ENCODE measurements around the gene TARS3. TPM values are rescaled to one million over a fixed set of nuclear protein-coding genes. Genes with fewer than 3 reads are reported as not detected.
"Not testable (repeated sequence)": the region's sequence is repeated elsewhere in the genome, so short reads cannot be mapped to it uniquely, and the experiment has no call there.

The TARS3 gene
- total RNA-seq = 27.3 TPM
- long read RNA-seq, transcript TARSL2-201 (19 exons, 3,610 nt) = major isoform, 63 of 84 reads
- long read RNA-seq, partial matches to known transcripts = 15 of 84 reads
- long read RNA-seq, other reads (novel, unspliced or antisense) = 6 of 84 reads

DNA sequence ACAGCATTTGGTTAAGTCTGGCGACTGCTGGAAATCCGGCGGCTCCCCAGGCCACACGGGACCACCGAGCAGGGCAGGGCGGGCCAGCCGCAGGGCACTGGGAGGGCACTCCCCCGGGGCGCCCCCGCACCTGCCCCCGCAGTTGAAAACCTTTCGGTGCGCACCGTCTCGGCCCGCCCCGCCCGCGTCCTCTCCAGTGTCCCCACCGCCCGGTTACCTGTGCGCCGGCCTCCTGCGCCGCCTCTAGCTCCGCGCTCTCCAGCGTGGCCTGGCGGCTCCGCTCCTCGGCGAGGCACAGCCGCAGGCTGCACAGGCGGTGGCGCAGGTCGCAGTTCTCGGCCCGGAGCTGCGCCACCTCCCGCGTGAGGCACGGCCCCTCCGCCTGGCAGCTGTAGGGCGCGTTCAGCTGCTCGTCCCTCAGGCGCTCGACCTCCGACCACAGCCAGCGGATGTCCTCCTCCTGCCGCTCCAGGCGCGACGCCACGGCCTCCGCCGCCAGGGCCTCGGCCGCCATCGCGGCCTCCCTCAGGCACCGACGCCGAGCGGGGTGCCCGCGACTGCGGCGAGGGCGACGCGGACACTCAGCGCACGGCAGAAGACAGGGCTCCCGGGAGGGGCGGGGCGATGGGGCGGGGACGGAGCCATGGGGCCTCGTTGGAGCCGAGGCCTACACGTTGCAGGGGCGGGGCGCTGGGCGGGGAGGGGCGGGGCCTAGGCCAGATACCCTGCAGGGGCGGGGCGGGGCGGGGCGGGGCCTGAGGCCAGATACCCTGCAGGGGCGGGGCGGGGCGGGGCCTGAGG lies at the start of gene TARS3:
Gene TARS3, minus strand, starts transcription at position 600 of the 801 bp plus-strand sequence. Its CDS starts 86 bp downstream, at position 514.
- peak; percentile 97 for DNase-seq (ENCODE audit: low spot score)
- intact Hi-C loops (cut with DNase I) = no loop called here

DNA sequence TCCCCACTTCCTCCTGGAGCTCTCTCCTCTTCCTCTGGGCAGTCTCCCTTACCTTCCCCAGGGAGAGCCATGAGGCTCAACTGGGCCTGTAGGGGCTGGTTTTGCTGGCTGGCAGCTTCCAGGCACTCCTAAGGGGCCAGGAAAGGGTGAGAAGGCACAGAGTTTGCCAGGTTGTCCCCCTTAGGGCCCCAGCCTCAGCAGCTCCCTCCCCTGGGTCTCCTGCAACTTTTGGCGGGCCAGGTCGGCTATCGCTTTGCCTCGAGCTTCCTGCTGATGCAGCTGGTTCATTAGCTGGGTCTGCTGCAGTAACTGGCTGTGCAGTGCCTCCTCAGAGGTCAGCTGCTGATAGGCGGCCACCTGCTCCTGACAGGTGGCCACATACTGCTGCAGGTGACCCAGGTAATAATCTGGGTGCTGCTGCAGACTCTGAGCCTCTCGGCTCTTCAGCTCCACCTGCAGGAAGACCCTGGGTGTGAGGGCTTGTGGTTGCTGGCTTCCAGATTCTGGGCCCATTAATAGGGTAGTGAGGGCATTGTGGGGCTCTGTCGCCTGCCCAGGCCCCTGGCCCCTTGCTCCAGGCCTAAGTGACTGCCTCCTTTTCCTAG lies 49.3 kb upstream of the TARS3 start:
- intact Hi-C loops (cut with DNase I) = no loop called here
- no peak for DNase-seq (ENCODE audit: low spot score)

DNA sequence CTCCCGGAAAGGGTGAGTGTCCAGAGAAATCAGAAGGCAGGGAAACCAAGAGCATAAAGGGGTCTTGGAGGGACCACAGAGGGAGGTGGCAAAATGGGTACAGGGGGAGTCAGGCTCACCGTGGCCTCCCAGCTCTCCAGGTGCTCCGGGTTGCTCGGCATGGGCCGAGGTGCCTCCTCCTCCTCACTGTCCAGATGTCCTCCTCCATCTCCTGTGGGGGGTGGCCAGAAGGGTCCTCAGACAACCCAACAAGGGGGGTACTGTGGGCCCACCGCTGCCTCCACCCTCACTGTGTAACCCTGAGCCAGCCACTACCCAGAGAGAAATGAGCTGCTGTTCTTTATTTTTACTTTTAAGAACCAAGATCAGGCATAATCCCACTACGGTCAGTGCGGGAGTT lies 48.6 kb upstream of the TARS3 start:
- intact Hi-C loops (cut with DNase I) = no loop called here
- no peak for DNase-seq (ENCODE audit: low spot score)

DNA sequence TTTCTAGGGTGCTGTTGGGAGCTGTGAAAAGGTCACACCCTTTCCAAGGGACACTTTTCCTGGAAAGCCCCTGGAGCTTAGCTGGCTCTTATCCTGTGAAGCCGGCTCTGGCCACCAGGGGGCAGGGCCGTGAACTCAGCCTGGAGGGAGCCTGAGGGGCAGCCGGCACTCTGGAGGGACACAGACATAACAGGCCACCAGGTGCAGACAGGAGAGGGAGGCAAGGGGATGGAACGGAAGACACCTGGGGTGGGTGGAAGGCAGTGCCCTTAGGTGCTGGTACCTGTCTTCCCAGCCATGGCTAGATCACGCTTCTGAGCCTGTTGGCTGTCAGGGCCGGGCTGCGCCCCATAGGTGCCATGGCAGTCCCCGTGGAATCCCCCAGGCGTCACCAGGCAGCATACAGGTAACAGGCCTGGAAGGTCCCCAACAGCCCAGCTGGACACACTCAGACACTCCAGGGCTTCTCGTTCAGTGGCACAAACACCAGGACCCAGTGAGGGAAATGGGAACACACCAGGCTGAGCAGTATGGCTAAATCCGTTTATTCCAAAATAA lies 42.9 kb upstream of the TARS3 start:
- DNase-seq (ENCODE audit: low spot score); intact Hi-C loops (cut with DNase I): not testable (repeated sequence)

DNA sequence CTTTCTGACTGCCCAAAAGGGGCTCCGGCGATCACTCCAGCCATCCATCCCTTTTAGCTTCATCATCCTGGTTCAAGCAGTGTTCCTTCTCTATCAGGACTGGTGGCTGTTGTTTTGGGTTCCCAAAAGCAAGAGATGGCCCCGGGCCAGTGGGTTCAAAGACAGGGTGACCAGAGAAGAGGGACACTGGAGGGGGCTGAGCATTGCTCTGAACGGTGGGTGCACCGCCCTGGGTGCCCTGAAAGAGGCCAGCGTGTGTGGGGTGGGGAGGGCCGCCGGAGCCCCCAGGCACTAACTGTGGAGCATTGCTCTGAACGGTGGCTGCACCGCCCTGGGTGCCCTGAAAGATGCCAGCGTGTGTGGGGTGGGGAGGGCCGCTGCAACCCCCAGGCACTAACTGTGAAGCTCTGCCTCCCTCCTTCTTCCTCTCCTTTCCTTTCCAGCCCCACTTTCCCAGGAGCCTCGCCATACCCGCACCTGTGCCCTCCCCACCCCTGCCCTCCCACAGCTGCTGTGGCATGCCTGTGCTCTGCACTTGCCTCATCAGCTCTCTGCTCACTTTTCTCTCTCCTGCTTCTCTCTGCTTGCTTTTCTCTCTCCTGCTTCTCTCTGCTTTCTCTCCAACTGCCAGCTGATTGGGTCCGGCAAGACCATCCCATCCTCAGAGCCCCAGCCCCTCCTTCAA lies 41.6 kb upstream of the TARS3 start:
- DNase-seq (ENCODE audit: low spot score) = no peak
- intact Hi-C loops (cut with DNase I) = no loop called here

DNA sequence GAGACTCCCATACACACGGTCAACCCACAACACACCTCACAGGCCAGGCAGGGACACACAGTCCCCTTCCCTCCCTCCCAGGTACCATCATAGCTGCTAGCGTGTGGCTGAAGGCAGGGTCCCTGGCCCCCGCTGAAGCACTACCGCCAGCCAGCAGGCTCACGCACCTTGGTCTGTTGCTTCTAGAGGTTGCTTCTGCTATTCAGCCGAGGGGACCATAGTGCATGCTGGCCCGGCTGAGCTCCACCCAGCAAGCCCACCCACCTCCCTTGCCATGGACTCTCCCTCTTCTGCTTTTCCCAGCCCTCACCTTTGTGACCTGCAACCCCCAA lies 41.0 kb upstream of the TARS3 start:
- DNase-seq (ENCODE audit: low spot score); intact Hi-C loops (cut with DNase I): not testable (repeated sequence)

DNA sequence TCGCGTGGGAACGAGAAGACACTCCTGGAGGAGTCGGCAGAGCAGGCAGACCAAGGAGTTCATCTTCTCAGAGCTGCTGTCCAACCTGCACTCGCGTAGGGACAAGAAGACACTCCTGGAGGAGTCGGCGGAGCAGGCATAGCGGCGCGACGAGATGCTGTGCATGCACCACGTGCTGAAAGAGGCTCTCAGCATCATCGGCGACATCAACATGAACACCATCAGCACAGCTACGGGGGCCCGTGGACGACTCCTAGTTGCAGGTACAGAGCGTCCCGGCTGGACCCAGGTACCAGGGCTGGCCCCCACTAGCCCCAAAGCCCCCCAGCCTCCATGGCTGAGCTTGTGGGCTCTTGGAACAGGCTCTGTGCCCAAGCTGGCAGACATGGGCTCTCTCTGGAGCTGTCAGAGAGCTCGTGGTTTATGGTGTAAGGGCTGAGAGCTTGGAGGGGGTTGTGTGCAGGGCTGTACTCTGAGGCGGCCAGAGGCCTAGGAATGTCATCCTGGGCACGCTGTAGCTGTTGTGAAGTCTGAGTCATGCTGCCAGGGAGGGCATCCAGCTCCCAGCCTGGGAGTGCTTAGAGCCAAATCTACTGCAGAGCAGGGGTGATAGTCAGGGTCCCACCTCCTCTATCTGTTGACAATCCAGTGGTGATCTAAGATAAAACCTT lies 40.5 kb upstream of the TARS3 start:
- DNase-seq (ENCODE audit: low spot score); intact Hi-C loops (cut with DNase I): not testable (repeated sequence)

DNA sequence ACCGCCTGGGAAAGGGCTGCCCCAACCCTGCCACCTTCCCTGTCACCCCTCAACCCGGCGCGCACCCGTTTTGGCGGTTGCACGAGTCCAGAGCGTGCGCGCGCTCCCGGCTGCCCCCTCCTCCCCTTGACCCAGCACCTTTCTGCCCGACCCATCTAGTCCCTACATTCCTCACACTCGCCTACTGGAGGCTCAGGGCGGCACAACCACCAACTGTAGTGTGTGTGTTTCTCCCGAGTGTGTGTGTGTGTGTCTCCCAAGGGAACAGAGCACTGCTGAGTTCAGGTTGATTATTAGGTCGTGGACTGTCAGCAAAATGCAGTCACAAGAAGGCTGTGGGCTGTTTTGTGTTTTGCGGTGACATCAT lies 22.4 kb upstream of the TARS3 start:
- intact Hi-C loops (cut with DNase I); DNase-seq (ENCODE audit: low spot score): not testable (repeated sequence)

DNA sequence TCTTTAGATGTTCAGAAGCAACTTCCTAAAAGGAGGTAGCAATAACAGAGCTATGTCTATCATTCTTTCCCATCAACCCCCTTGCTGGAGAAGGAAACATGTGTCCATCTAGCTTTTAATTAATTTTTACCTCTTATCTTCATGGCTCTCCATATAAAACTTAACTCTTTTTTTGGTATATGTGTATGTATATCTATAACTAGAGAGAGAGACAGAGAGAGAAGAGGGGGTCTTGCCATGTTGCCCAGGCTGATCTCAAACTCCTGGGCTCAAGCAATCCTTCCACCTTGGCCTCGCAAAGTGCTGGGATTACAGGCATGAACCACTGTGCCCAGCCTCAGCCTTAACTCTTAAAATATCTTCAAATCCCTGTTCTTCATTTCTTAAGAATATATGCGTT lies 10.6 kb upstream of the TARS3 start:
- DNase-seq (ENCODE audit: low spot score); intact Hi-C loops (cut with DNase I): not testable (repeated sequence)

DNA sequence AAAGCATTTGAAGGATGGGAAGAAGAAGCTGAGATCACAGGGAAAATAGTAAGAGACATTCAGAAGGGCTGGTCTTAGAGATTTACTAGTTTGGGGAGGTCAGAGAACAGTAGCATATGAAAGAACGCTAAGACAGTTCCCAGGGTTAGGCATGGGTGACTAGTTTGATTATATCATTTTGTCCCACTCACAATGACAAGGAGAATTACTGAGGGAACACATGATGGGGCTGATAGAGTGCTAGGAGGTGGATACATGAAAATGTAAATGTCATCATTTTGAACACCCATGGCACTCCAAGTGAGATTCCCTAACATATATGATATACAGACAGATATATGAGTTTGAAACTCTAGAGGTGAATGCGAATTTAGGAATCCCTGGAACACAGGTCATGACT lies 9.3 kb upstream of the TARS3 start:
- DNase-seq (ENCODE audit: low spot score) = no peak
- intact Hi-C loops (cut with DNase I) = no loop called here

DNA sequence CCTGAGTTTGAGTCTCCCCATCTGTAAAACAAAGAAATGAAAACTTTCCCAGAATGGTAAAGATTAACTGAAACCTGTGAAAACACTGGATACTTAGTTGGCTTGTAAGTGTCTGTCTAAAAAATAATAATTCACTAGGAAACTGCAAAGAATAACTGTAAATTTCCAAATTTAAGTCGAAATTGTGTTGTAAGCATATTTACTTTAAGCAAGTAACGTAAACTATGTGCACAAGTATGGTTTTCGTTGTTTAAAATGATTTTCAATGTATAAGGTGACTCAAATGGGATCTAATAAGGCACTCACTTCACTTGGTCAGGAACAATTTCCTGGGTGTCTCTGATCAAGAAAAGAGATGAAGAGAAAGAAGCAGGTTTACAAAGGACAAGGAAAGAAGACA lies 8.5 kb upstream of the TARS3 start:
- DNase-seq (ENCODE audit: low spot score) = no peak
- intact Hi-C loops (cut with DNase I) = no loop called here

DNA sequence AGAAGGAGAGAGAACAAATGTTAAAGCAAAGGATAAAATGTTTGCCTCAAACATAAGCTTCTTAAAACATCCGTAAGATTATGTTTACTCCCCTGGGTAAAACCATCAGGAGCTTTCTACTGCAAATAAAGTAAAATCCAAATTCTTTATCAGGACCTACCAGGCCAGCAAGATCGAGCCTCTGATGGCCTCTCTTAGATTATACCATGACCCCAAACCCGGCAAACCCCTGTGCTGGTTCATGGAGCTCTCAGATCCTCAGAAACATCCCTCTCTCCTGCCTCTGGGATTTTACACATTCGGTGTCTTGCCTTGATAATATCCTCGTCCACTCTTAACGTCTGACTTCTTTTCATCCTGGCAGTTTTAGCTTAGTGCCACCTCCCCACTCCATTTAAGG lies 7.5 kb upstream of the TARS3 start:
- DNase-seq (ENCODE audit: low spot score) = no peak
- intact Hi-C loops (cut with DNase I) = no loop called here

DNA sequence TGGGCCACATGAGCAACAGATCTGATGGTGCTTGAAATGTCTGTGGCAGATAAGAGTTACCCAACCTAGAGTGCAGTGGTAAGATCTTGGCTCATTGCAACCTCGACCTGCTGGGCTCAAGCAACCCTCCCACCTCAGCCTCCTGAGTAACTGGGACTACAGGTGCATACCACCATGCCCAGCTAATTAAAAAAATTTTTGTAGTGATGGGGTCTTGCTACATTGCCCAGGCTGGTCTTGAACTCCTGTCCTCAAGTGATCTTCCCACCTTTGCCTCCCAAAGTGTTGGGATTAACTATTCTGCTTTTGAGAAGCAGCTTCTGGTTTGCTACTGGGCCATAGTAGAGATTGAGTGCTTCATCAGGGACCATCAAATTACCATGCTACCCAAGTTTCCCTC lies 2.9 kb upstream of the TARS3 start:
- no peak for DNase-seq (ENCODE audit: low spot score)
- intact Hi-C loops (cut with DNase I) = no loop called here

DNA sequence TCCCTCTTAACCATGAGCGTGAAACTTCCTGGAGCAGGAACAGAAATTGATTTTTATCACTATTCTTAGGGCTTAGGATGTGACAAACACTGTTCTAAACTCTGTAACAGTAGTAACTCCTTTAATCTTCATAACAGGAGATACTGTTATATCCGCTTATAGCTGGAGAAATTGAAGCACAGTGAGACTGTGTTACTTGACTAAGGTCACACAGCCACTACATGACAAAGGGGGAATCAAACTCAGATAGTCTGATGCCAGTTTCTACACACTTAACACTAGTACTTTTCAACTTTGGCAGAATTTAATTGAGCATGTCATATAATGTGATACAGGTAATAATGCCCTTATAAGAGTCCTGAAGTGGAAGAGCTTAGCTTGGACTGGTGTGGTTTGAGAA lies 800 bp upstream of the TARS3 start:
- no peak for DNase-seq (ENCODE audit: low spot score)
- intact Hi-C loops (cut with DNase I) = no loop called here

DNA sequence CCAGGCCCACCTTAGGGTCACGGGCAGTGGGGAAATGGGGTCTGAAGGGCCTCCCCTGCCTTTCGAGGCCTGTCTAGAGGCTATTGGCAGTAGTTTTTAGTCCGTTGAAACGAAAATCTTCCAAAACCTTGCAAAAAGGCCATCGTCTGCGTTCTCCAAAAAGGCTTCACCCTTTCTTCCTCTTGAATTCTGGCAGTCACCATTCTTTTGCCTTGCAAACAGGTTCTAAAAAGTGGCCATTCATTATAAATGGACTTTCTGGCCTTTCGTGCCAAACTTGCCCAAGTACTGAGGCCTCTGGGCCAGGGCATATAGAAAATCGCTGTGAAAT lies 367 bp upstream of the TARS3 start:
- DNase-seq (ENCODE audit: low spot score) = no peak
- intact Hi-C loops (cut with DNase I) = no loop called here

DNA sequence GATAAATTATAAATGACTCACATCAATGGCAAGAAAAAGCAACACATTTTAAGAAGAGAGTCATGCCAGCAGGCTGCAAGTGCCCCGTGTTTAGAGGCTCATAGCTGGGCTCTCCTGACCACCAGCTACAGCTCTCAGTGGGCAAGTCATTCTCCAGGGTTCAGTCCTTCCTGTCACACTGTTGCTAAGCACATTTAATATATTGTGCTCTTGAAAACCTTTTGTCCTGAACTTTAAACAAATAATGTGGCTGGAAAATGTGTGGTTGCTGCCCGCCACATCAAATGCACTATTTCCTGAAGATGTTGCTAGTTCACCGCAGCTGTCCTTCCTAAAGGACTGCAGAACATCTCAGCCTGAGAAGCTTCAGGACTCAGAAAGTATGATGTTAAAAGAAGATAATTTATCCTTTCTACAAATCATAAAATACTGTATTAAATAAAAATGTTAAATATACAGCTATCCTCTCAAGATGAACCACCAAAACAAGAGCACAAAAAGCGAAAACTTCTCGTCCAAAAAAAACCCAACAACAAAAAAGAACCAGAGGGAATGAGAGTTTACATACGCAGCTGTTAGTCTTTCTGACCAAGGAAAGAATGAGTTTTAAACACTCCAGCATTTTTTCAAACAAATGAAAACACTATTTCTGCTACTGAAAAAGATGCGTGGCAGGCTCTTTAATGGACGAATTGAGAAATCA lies 951 bp downstream of the TARS3 start:
- intact Hi-C loops (cut with DNase I) = no loop called here
- DNase-seq (ENCODE audit: low spot score) = no peak

DNA sequence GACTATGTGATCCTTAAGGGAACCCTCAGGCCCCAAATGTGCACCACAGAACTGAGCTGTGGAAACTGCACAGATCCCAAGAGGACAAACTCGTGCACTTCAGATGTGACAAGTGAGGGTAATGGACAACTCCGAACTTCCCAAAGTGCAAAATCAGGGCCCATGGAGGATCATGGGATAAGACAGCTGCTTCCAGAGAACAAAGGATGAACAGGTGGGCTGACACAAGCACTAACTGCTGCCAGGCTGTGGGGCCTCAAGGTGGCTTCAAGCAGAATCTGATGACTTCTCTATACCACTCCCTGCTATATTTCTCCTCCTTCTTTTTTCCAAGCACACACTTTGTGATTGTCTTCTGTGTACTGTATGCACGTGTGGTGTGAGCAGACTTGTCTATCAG lies 5.4 kb downstream of the TARS3 start:
- no peak for DNase-seq (ENCODE audit: low spot score)
- intact Hi-C loops (cut with DNase I) = no loop called here

DNA sequence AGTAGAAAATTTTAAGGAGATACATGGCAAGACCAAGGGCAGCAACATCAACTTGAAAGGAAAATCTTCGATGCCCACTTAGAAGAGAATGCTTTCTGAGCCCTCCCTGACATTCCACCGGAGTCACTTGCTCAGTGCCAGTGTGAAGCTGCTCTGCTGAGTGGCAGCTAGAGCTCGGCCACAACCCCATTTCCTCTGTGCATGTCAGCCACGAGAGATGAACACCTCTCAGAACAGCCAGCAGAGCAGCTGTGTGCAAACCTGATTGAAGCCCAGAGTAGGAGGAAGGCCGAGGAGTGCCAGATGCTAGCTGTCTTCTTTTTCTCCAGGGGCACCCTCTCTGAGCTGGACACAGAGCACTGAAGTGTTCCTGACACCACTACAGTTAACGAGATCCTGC lies 12.2 kb downstream of the TARS3 start:
- no peak for DNase-seq (ENCODE audit: low spot score)
- intact Hi-C loops (cut with DNase I) = no loop called here

DNA sequence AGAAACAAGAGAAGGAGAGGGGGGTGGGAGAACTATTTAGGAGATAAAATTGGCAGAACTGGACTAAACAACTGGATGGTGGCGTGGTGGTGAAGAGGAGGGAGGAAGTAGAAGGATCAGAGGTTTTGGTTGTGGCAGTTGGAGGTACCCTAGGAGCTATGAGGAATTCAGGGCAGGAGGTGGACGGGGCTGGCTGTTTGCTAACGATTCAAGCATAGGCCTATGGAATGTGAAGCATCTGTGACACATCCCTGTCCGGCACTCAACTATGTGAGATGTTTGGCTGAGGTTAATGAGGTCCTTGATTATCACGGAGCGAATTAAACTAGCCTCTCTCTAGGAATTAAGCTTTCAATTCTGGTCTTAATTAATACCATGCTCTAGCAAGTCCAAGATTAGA lies 13.5 kb downstream of the TARS3 start:
- DNase-seq (ENCODE audit: low spot score) = no peak
- intact Hi-C loops (cut with DNase I) = no loop called here

DNA sequence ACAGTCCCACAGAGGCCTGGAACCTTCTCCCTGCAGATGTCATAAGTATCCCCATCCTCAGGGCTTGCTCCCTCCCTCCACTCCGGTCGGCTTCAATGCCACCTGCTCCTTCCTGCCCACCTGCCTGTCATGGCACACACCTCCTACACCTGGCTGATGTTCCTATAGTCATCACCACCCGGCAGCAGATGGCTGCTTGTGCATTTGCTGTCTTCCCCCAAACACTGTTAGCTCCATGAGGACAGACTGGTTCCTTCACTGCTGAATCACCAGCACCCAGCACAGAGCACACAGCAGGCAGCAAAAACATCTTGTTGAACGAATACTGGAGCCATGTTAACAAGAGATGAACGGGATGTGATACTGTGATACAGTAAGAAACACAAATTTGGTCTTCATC lies 14.8 kb downstream of the TARS3 start:
- no peak for DNase-seq (ENCODE audit: low spot score)

More for the DNA sequence above, 14.8 kb downstream of the TARS3 start:
- intact Hi-C loops (cut with DNase I) = no loop called here
